GM19455 (cell line): Measurements from ENCODE around the gene GINS3.
"Not testable (repeated sequence)": the region's sequence is repeated elsewhere in the genome, so short reads cannot be mapped to it uniquely, and the experiment has no call there.

ENCODE experiments used
- ATAC-seq: cut with Tn5 transposase; IDR thresholded peaks from one replicate; pipeline ENCODE4 v1.9.1; 2021; ENCODE audit not compliant: unreplicated experiment

The GINS3 gene

GRCh38 chr16:58385218-58385773, 7.0 kb upstream of the GINS3 start:
- ATAC-seq: no peak

- ATAC-seq: no peak
Measured at GRCh38 chr16:58389724-58390123, 2.5 kb upstream of the GINS3 start.

- ATAC-seq: peak; percentile 33
Measured at GRCh38 chr16:58393138-58393504, 850 bp downstream of the GINS3 start.

DNA sequence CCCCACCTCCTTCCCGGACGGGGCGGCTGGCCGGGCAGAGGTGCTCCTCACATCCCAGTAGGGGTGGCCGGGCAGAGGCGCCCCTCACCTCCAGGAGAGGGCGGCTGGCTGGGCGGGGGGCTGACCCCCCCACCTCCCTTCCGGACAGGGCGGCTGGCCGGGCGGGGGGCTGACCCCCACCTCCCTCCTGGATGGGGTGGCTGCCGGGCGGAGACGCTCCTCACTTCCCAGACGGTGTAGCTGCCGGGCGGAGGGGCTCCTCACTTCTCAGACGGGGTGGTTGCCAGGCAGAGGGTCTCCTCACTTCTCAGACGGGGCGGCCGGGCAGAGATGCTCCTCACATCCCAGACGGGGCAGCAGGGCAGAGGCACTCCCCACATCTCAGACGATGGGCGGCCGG, 4.6 kb downstream of the GINS3 start:
- ATAC-seq: not testable (repeated sequence)

GRCh38 chr16:58399718-58400633, 7.7 kb downstream of the GINS3 start:
- ATAC-seq: no peak

GRCh38 chr16:58401305-58401704, 9.0 kb downstream of the GINS3 start:
- not testable (repeated sequence) for ATAC-seq

- ATAC-seq: no peak
Measured at GRCh38 chr16:58402796-58403195, 10.5 kb downstream of the GINS3 start.

GRCh38 chr16:58409316-58409973, 17.2 kb downstream of the GINS3 start:
- no peak for ATAC-seq

DNA sequence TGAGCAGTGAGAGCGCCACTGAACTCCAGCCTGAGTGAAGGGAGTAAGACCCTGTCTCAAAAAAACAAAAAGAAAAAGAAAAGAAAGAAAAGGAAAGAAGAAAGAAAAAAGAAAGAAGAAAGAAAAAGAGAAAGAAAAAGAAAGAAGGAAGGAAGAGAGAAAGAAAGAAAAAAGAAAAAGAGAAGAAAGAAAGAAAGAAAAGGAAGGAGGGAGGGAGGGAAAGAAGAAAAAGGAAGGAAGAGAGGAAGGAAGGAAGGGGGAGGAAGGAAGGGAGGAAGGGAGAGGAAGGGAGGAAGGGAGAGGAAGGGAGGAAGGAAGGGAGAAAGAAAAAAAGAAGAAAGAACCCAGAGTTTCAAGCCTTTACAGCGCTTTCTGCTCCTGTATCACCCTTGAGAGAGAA, 19.1 kb downstream of the GINS3 start:
- ATAC-seq: no peak

- no peak for ATAC-seq
Measured at GRCh38 chr16:58411736-58412614, 19.7 kb downstream of the GINS3 start.

DNA sequence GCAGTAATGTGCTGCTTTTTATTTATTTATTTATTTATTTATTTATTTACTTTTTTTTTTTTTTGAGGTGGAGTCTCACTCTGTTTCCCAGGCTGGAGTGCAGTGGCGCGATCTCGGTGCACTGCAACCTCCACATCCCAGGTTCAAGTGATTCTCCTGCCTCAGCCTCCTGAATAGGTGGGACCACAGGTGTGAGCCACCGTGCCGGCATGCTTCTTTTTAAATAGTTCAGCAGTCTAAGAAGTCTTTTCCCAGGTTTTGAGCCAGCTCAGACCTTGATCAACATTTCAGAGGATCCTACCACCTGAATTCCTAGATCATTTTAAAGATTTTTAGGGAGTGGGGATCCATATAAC, 20.3 kb downstream of the GINS3 start:
- not testable (repeated sequence) for ATAC-seq

DNA sequence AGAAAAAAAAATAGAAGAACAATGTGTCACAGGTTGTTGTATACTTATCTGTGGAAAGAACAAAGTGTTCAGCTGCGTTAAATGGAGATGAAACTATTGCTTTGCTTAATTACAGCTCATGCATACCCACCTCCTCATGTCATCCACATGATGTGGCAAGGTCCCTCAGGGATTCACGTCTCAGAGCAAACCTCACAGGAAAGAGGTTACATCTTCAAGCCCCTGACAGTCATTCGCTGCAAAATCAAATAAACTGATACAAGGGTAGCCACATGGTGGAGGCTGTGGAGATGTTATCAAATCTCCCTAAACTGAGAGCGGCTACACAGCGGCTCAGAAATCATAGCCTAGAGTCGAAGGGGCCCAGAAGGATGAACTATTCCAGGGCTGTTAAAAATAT, 21.1 kb downstream of the GINS3 start:
- ATAC-seq: no peak

- ATAC-seq: no peak
Measured at GRCh38 chr16:58415003-58415402, 22.7 kb downstream of the GINS3 start.

DNA sequence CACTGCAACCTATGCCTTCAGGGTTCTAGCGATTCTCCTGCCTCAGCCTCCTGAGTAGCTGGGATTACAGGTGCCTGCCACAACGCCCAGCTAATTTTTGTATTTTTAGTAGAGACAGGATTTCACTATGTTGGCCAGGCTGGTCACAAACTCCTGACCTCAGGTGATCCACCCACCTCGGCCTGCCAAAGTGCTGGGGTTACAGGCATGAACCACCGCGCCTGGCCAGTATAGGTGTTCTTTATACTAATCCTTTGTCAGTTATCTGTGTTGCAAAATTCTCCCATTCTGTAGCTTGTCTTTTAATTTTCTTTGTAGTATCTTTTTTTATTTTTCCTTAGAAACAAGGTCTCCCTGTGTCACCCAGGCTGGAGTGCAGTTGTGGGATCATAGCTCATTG, 23.7 kb downstream of the GINS3 start:
- ATAC-seq: not testable (repeated sequence)

DNA sequence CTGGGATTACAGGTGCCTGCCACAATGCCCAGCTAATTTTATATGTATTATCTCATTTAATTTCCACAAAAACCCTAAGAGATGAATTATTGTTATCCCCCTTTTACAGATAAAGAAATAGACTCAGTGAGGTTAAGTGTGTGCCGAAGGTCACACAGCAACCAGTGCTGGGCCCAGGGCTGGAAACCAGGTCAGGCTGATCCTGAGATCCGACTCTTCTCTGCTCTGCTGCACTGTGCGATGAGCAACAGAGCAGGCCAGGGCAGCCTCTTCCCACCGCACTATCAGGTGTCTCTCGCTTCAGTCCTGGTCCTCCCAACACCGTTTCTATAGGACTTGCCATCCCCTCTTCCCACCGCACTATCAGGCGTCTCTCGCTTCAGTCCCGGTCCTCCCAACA, 24.8 kb downstream of the GINS3 start:
- ATAC-seq: no peak

- ATAC-seq: no peak
Measured at GRCh38 chr16:58417600-58417999, 25.3 kb downstream of the GINS3 start.

DNA sequence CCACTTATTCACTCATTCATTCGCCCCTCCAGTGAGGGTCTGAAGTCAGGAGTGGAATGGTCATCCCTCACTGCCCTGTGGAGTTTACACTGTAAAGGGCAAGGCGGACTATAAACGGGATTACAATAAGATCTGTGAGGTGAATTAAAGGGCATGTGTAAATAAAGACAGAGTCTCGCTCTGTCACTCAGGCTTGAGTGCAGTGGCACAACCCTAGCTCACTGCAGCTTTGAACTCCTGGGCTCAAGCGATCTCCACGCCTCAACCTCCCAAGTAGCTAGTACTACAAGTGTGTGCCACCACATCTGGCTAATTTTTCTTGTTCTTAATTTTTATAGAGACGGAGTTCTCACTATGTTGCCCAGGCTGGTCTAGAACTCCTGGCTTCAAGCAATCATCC, 25.8 kb downstream of the GINS3 start:
- no peak for ATAC-seq

GRCh38 chr16:58418601-58419000, 26.3 kb downstream of the GINS3 start:
- ATAC-seq: no peak

GRCh38 chr16:58419241-58419990, 27.1 kb downstream of the GINS3 start:
- ATAC-seq: no peak

- no peak for ATAC-seq
Measured at GRCh38 chr16:58421059-58421458, 28.8 kb downstream of the GINS3 start.
